HepG2 (cell line): ENCODE results near the gene DLG4. TPM values are rescaled to one million over a fixed set of nuclear protein-coding genes. Genes with fewer than 3 reads are reported as not detected.

ENCODE experiments used
- DDIT3 ChIP-seq: sonication (generic); formaldehyde crosslinking; IDR thresholded peaks from 2 replicates; pipeline ENCODE4 v1.4.0; 2020; ENCODE audit warnings: mild to moderate bottlenecking, missing genetic modification reagents
- HNF4A ChIP-seq: sonication (generic); formaldehyde crosslinking; IDR thresholded peaks from 2 replicates; pipeline ENCODE4 v1.4.0; 2020; ENCODE audit warnings: missing genetic modification reagents
- HOXA5 ChIP-seq: sonication (generic); formaldehyde crosslinking; IDR thresholded peaks from 2 replicates; pipeline ENCODE4 v1.4.0; 2020; ENCODE audit warnings: missing genetic modification reagents
- NFKB2 ChIP-seq: sonication (generic); formaldehyde crosslinking; IDR thresholded peaks from 2 replicates; pipeline ENCODE4 v1.4.0; 2020; ENCODE audit warnings: missing genetic modification reagents, borderline replicate concordance
- NFYC ChIP-seq: IDR thresholded peaks from 2 replicates; pipeline ENCODE4 v1.6.1; 2016; ENCODE audit warnings: missing genetic modification reagents, missing compliant biosample characterization
- PBX3 ChIP-seq: sonication (generic); formaldehyde crosslinking; IDR thresholded peaks from 2 replicates; pipeline ENCODE4 v1.8.1; 2023; ENCODE audit warnings: missing genetic modification reagents, inconsistent platforms, borderline replicate concordance
- STAG1 ChIP-seq: sonication (generic); formaldehyde crosslinking; IDR thresholded peaks from 2 replicates; pipeline ENCODE4 v1.4.0; 2020; ENCODE audit warnings: missing genetic modification reagents
- TCF7 ChIP-seq: sonication (generic); IDR thresholded peaks from 2 replicates; pipeline ENCODE4 v1.6.1; 2016; ENCODE audit warnings: antibody characterized with exemption, low read depth
- ZNF430 ChIP-seq: sonication (generic); formaldehyde crosslinking; IDR thresholded peaks from 2 replicates; pipeline ENCODE4 v1.9.0; 2021; ENCODE audit warnings: mild to moderate bottlenecking, missing genetic modification reagents
- ZNF512 ChIP-seq: sonication (generic); formaldehyde crosslinking; IDR thresholded peaks from 2 replicates; pipeline ENCODE4 v1.4.0; 2020; ENCODE audit warnings: mild to moderate bottlenecking, missing genetic modification reagents
- ZNF570 ChIP-seq: sonication (generic); formaldehyde crosslinking; IDR thresholded peaks from 2 replicates; pipeline ENCODE4 v1.4.0; 2020; ENCODE audit warnings: mild to moderate bottlenecking, missing genetic modification reagents, borderline replicate concordance
- ZSCAN31 ChIP-seq: sonication (generic); formaldehyde crosslinking; IDR thresholded peaks from 2 replicates; pipeline ENCODE4 v1.5.0; 2020; ENCODE audit warnings: low read depth, mild to moderate bottlenecking, missing genetic modification reagents
- ZUFSP ChIP-seq: sonication (generic); formaldehyde crosslinking; IDR thresholded peaks from 2 replicates; pipeline ENCODE4 v1.9.0; 2021; ENCODE audit warnings: missing genetic modification reagents, mild to moderate bottlenecking, borderline replicate concordance
- polyA plus RNA-seq, 8 experiments: library from polyadenylated mRNA; depleted of rRNA in 3 of 8; stranded (reverse) in 7 of 8; unstranded in 1 of 8; fragments of >200 nt; fragmentation: Illumina TruSeq in 4 of 8; extraction: Trizol in 4 of 8; gene quantifications; 2 replicates each; pipeline versions ENCODE4 v1.2.1 to v1.2.3, GENCODE V29; 2011 to 2016; ENCODE audit warnings: low read depth in 4 of 8, missing spikeins in 1 of 8, mixed read lengths in 1 of 8; ENCODE audit not compliant: insufficient read depth in 1 of 8
- total RNA-seq, 5 experiments: library from RNA; depleted of rRNA; stranded (reverse); fragments of >200 nt; fragmentation: Illumina TruSeq; extraction: Trizol; gene quantifications; 2 replicates each; pipeline ENCODE4 v1.2.3, GENCODE V29; 2016; ENCODE audit warnings: low read depth in 1 of 5
- TF ChIP-seq, protein P1 (sequence below): sonication (generic); formaldehyde crosslinking; conservative IDR thresholded peaks from 2 replicates; pipeline ENCODE4 v1.4.0; 2020; ENCODE audit warnings: missing genetic modification reagents
- TF ChIP-seq, protein P2 (sequence below): sonication (generic); formaldehyde crosslinking; conservative IDR thresholded peaks from 2 replicates; pipeline ENCODE4 v1.8.1; 2023; ENCODE audit warnings: missing genetic modification reagents
- TF ChIP-seq, protein P3 (sequence below): fragments of 450-650 bp; IDR thresholded peaks from 2 replicates; pipeline ENCODE4 v1.6.1; 2017
- TF ChIP-seq, protein P4 (sequence below): sonication (generic); formaldehyde crosslinking; IDR thresholded peaks from 2 replicates; pipeline ENCODE4 v1.4.0; 2020; ENCODE audit warnings: mild to moderate bottlenecking, low read depth, missing genetic modification reagents

The DLG4 gene
- total and polyA plus RNA-seq, 2 of the 13 experiments (the other 11 are each of a cell fraction or from before 2014, with no cell fraction given) = 0.71 to 4.3 TPM

DNA sequence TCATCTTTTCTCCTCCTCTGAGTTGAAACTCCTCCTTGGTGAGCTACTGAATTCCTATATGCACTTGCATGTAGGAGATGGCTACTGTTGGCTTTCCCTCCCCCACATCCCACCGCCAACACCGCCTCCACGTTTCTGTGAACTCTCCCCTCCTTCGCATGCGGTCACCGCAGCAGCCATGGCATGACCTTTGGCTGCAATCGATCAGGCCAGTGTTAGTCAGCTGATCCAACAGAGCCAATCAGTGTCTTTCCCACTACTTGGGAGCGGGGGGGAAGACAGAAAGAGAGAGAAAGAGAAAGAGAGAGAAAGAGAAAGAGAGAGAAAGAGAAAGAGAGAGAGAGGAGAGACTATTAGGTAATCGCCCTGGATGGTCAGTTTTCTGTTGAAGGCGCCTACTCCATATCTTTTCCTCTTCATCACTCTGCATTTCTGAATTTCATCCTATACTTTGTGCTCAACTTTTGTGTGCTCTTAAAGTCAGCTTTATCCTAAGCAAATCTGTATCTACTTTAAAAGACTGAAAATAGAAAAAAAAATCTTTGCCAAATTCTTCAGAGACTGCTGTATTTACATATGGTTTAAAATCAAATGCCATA is 63.2 kb downstream of the DLG4 start (continued):
- TF ChIP-seq PBX3 (CRISPR knock-in tag) = 0 out of 2 replicates have a peak, but pooled peaks have one; percentile 54
- TF ChIP-seq HNF4A (CRISPR knock-in tag) = peak; percentile 91
- no peak for TF ChIP-seq ZNF512 (CRISPR knock-in tag)
- TF ChIP-seq ZUFSP = no peak
- TF ChIP-seq, protein P1, sequence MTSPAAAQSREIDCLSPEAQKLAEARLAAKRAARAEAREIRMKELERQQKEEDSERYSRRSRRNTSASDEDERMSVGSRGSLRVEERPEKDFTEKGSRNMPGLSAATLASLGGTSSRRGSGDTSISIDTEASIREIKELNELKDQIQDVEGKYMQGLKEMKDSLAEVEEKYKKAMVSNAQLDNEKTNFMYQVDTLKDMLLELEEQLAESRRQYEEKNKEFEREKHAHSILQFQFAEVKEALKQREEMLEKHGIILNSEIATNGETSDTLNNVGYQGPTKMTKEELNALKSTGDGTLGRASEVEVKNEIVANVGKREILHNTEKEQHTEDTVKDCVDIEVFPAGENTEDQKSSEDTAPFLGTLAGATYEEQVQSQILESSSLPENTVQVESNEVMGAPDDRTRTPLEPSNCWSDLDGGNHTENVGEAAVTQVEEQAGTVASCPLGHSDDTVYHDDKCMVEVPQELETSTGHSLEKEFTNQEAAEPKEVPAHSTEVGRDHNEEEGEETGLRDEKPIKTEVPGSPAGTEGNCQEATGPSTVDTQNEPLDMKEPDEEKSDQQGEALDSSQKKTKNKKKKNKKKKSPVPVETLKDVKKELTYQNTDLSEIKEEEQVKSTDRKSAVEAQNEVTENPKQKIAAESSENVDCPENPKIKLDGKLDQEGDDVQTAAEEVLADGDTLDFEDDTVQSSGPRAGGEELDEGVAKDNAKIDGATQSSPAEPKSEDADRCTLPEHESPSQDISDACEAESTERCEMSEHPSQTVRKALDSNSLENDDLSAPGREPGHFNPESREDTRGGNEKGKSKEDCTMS = no peak
- no peak for TF ChIP-seq DDIT3
- TF ChIP-seq, protein P2, sequence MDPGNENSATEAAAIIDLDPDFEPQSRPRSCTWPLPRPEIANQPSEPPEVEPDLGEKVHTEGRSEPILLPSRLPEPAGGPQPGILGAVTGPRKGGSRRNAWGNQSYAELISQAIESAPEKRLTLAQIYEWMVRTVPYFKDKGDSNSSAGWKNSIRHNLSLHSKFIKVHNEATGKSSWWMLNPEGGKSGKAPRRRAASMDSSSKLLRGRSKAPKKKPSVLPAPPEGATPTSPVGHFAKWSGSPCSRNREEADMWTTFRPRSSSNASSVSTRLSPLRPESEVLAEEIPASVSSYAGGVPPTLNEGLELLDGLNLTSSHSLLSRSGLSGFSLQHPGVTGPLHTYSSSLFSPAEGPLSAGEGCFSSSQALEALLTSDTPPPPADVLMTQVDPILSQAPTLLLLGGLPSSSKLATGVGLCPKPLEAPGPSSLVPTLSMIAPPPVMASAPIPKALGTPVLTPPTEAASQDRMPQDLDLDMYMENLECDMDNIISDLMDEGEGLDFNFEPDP = no peak
- peak; percentile 93 for TF ChIP-seq NFYC (CRISPR knock-in tag)
- TF ChIP-seq NFKB2 (CRISPR knock-in tag) = peak; percentile 99
- TF ChIP-seq TCF7 = no peak
- peak; percentile 86; the same call in 1 of the 2 replicates for TF ChIP-seq ZNF570 (CRISPR knock-in tag)
- no peak for TF ChIP-seq STAG1 (CRISPR knock-in tag)
- TF ChIP-seq, protein P3, sequence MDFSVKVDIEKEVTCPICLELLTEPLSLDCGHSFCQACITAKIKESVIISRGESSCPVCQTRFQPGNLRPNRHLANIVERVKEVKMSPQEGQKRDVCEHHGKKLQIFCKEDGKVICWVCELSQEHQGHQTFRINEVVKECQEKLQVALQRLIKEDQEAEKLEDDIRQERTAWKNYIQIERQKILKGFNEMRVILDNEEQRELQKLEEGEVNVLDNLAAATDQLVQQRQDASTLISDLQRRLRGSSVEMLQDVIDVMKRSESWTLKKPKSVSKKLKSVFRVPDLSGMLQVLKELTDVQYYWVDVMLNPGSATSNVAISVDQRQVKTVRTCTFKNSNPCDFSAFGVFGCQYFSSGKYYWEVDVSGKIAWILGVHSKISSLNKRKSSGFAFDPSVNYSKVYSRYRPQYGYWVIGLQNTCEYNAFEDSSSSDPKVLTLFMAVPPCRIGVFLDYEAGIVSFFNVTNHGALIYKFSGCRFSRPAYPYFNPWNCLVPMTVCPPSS = no peak
- TF ChIP-seq, protein P4, sequence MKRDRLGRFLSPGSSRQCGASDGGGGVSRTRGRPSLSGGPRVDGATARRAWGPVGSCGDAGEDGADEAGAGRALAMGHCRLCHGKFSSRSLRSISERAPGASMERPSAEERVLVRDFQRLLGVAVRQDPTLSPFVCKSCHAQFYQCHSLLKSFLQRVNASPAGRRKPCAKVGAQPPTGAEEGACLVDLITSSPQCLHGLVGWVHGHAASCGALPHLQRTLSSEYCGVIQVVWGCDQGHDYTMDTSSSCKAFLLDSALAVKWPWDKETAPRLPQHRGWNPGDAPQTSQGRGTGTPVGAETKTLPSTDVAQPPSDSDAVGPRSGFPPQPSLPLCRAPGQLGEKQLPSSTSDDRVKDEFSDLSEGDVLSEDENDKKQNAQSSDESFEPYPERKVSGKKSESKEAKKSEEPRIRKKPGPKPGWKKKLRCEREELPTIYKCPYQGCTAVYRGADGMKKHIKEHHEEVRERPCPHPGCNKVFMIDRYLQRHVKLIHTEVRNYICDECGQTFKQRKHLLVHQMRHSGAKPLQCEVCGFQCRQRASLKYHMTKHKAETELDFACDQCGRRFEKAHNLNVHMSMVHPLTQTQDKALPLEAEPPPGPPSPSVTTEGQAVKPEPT = peak; percentile 90
- peak; percentile 88 for TF ChIP-seq ZNF430
- TF ChIP-seq HOXA5 (CRISPR knock-in tag) = no peak
- TF ChIP-seq ZSCAN31 (CRISPR knock-in tag) = peak; percentile 69; the same call in 1 of the 2 replicates
